ENCODE results near the gene TSPAN7. TPM values are rescaled to one million over a fixed set of nuclear protein-coding genes. Genes with fewer than 3 reads are reported as not detected.

TSPAN7 gene
- total RNA-seq, 3 donors from 2014 or later (not counting 1 experiment from before 2014, with no cell fraction given): not detected

- ATAC-seq (no peak), DNase-seq (no peak)
- no CpG with 5 or more reads among the region's 1 CpG for WGBS (ENCODE audit: insufficient coverage)
- intact Hi-C loops (cut with micrococcal nuclease): no loop called here
- no peaks in the 10 kb centered on the region for H3K9me3 ChIP-seq (ENCODE audit: control insufficient read depth, insufficient read depth, low read length)
- TF ChIP-seq CTCF (IDR thresholded peaks at IDR 0.05): no peak
- H3K4me3 ChIP-seq (ENCODE audit: low read length): no peak overlapping the region
- H3K27ac Mint-ChIP-seq: no peak overlapping the region
- no peaks in the 10 kb centered on the region for H3K4me1 Mint-ChIP-seq
- no peak overlapping the region for H3K4me3 Mint-ChIP-seq
- no peaks in the 10 kb centered on the region for H3K4me1 ChIP-seq (ENCODE audit: control insufficient read depth, insufficient read depth, low read length)
- H3K36me3 Mint-ChIP-seq: no peaks in the 10 kb centered on the region
- H3K36me3 ChIP-seq (ENCODE audit: control insufficient read depth, insufficient read depth, low read length): no peaks in the 10 kb centered on the region
- no peaks in the 10 kb centered on the region for H3K27me3 ChIP-seq (ENCODE audit: control insufficient read depth, insufficient read depth, low read length)
- no peak overlapping the region for H3K27ac ChIP-seq (ENCODE audit: low read length)
- H3K9me3 Mint-ChIP-seq: no peaks in the 10 kb centered on the region
- H3K27me3 Mint-ChIP-seq (ENCODE audit: low read depth in 2 of 2): peaks cover 3 to 31% of the 10 kb centered on the region in 2 donors
These were observed 138.4 kb downstream of the TSPAN7 start for GRCh38 chrX:38699696-38700095.

GRCh38 chrX:38701073-38701472 lies 139.7 kb downstream of the TSPAN7 start:
- Histone ChIP-seq H3K4me3 (ENCODE audit: low read length) (no peak overlapping the region), H3K9me3 (ENCODE audit: control insufficient read depth, insufficient read depth, low read length) (no peaks in the 10 kb centered on the region), H3K36me3 (ENCODE audit: control insufficient read depth, insufficient read depth, low read length) (no peaks in the 10 kb centered on the region), H3K27me3 (ENCODE audit: control insufficient read depth, insufficient read depth, low read length) (no peaks in the 10 kb centered on the region), H3K27ac (ENCODE audit: low read length) (no peak overlapping the region), H3K4me1 (ENCODE audit: control insufficient read depth, insufficient read depth, low read length) (no peaks in the 10 kb centered on the region)
- intact Hi-C loops (cut with micrococcal nuclease): no loop called here
- H3K9me3 Mint-ChIP-seq: no peaks in the 10 kb centered on the region
- no peaks in the 10 kb centered on the region for H3K36me3 Mint-ChIP-seq
- WGBS (ENCODE audit: insufficient coverage): 50% methylated on average over 1 of the region's 1 CpG
- no peak overlapping the region for H3K27ac Mint-ChIP-seq
- no peak for ATAC-seq
- H3K4me3 Mint-ChIP-seq: no peak overlapping the region
- TF ChIP-seq CTCF (IDR thresholded peaks at IDR 0.05): no peak
- DNase-seq: no peak
- H3K27me3 Mint-ChIP-seq (ENCODE audit: low read depth in 2 of 2): peaks cover 3 to 31% of the 10 kb centered on the region in 2 donors
- no peaks in the 10 kb centered on the region for H3K4me1 Mint-ChIP-seq

GRCh38 chrX:38704146-38704882 lies 143.0 kb downstream of the TSPAN7 start:
- H3K4me1 ChIP-seq (ENCODE audit: control insufficient read depth, insufficient read depth, low read length): no peaks in the 10 kb centered on the region
- no peak for TF ChIP-seq CTCF (IDR thresholded peaks at IDR 0.05)
- H3K36me3 Mint-ChIP-seq: no peaks in the 10 kb centered on the region
- no peaks in the 10 kb centered on the region for H3K9me3 Mint-ChIP-seq
- H3K27me3 ChIP-seq (ENCODE audit: control insufficient read depth, insufficient read depth, low read length): no peaks in the 10 kb centered on the region
- no CpG with 5 or more reads among the region's 2 CpGs for WGBS (ENCODE audit: insufficient coverage)
- no peaks in the 10 kb centered on the region for H3K9me3 ChIP-seq (ENCODE audit: control insufficient read depth, insufficient read depth, low read length)
- intact Hi-C loops (cut with micrococcal nuclease): no loop called here
- H3K27ac Mint-ChIP-seq: no peak overlapping the region
- peaks cover 3 to 36% of the 10 kb centered on the region in 2 donors for H3K27me3 Mint-ChIP-seq (ENCODE audit: low read depth in 2 of 2)
- ATAC-seq (no peak), DNase-seq (no peak)
- H3K27ac ChIP-seq (ENCODE audit: low read length): no peak overlapping the region
- no peak overlapping the region for H3K4me3 Mint-ChIP-seq
- H3K36me3 ChIP-seq (ENCODE audit: control insufficient read depth, insufficient read depth, low read length): no peaks in the 10 kb centered on the region
- H3K4me1 Mint-ChIP-seq: no peaks in the 10 kb centered on the region
- H3K4me3 ChIP-seq (ENCODE audit: low read length): no peak overlapping the region

GRCh38 chrX:38717871-38718270 lies 156.5 kb downstream of the TSPAN7 start:
- Mint-ChIP-seq H3K27me3 (ENCODE audit: low read depth in 2 of 2) (peaks cover 0 to 27% of the 10 kb centered on the region in 2 donors), H3K27ac (no peak overlapping the region), H3K4me1 (peaks cover 0 to 10% of the 10 kb centered on the region in 2 donors), H3K4me3 (no peak overlapping the region), H3K9me3 (no peaks in the 10 kb centered on the region), H3K36me3 (no peaks in the 10 kb centered on the region)
- no peak for TF ChIP-seq CTCF (IDR thresholded peaks at IDR 0.05)
- WGBS (ENCODE audit: insufficient coverage): 0% methylated on average over 1 of the region's 1 CpG
- Histone ChIP-seq H3K4me3 (ENCODE audit: low read length) (no peak overlapping the region), H3K27me3 (ENCODE audit: control insufficient read depth, insufficient read depth, low read length) (no peaks in the 10 kb centered on the region), H3K4me1 (ENCODE audit: control insufficient read depth, insufficient read depth, low read length) (no peaks in the 10 kb centered on the region), H3K9me3 (ENCODE audit: control insufficient read depth, insufficient read depth, low read length) (no peaks in the 10 kb centered on the region), H3K36me3 (ENCODE audit: control insufficient read depth, insufficient read depth, low read length) (no peaks in the 10 kb centered on the region), H3K27ac (ENCODE audit: low read length) (no peak overlapping the region)
- no peak for ATAC-seq
- intact Hi-C loops (cut with micrococcal nuclease): no loop called here
- peak in 1 of 2 donors; percentile 10 for DNase-seq

Data from natural killer cell (primary cell).